22Rv1 (cell line): ENCODE data around the gene SYT7.

ENCODE experiments used
- ZFX ChIP-seq: fragments of 450-650 bp; IDR thresholded peaks from 2 replicates; pipeline ENCODE4 v1.6.1; 2017; ENCODE audit warnings: antibody characterized with exemption, borderline replicate concordance
- TF ChIP-seq, protein P1 (sequence below): fragments of 450-650 bp; IDR thresholded peaks from 2 replicates; pipeline ENCODE4 v1.5.1; 2017; ENCODE audit warnings: mild to moderate bottlenecking

DNA sequence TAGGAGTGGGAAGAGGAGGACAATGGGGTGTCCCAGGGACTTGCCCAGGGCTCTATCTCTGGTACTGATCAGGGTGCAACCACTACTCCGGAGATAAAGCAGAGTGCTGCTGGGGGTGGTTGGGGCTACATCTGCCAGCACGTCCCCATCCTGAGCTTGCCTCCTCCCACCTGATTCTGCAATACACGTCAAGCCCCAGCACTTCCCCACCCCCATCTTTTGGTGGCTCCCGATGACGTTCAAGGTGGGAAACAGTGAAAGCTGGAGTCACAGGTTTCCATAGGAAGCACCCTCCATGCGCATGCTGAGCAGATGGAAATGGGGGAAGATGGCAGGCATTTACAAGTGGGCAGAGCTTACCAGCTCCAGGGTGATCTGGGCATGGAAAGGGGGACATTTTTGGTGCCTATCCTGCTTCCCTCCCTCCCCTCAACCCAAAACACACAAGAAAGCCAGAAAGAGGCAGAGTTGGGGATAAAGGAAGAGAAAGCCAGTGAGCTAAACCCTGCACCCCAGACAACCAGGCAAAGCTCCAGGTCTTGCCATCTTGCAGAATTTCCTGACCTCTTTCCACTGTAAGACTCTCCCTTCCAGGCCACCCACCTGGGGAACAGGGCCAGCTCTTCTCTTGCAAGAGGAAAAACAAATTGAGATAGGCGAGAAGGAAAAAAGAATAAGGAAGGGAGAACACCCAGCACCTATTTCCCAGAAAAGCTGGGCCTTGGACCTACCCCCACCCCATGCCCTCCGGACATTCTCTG, 15.8 kb downstream of the SYT7 start:
- TF ChIP-seq, protein P1, sequence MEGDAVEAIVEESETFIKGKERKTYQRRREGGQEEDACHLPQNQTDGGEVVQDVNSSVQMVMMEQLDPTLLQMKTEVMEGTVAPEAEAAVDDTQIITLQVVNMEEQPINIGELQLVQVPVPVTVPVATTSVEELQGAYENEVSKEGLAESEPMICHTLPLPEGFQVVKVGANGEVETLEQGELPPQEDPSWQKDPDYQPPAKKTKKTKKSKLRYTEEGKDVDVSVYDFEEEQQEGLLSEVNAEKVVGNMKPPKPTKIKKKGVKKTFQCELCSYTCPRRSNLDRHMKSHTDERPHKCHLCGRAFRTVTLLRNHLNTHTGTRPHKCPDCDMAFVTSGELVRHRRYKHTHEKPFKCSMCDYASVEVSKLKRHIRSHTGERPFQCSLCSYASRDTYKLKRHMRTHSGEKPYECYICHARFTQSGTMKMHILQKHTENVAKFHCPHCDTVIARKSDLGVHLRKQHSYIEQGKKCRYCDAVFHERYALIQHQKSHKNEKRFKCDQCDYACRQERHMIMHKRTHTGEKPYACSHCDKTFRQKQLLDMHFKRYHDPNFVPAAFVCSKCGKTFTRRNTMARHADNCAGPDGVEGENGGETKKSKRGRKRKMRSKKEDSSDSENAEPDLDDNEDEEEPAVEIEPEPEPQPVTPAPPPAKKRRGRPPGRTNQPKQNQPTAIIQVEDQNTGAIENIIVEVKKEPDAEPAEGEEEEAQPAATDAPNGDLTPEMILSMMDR, result no peak
- TF ChIP-seq ZFX, result no peak
